Activated CD8-positive, alpha-beta T cell treated with anti-CD3 and anti-CD28 coated beads for 36 hours (primary cell): Measurements from ENCODE around the gene MYH15. TPM values are rescaled to one million over a fixed set of nuclear protein-coding genes. Genes with fewer than 3 reads are reported as not detected.
A peak's percentile ranks its signal among the peaks of the same experiment; 100 is the strongest.

ENCODE experiments used
- ATAC-seq: fragments of 200-7000 bp; cut with Tn5 transposase; one replicate; pipeline ENCODE4 v1.10.0; 2021; ENCODE audit warnings: mild to moderate bottlenecking, moderate library complexity
- CTCF ChIA-PET: fragments of 350-600 bp; sonication (Branson Sonifier 250); formaldehyde crosslinking; loops from one replicate; lab custom pipeline; 2021; ENCODE audit warnings: antibody characterized with exemption; lab: Charles Lee
- POLR2A ChIA-PET: fragments of 350-600 bp; sonication (Branson Sonifier 250); formaldehyde crosslinking; loops from one replicate; lab custom pipeline; 2021; ENCODE audit warnings: antibody characterized with exemption; lab: Charles Lee
- DNase-seq: peaks from one replicate; pipeline ENCODE4 v3.0.0-alpha.2; 2020
- H3K27ac Mint-ChIP-seq: one replicate; pipeline ENCODE4 v1.8.0; 2021; ENCODE audit warnings: mild to moderate bottlenecking, mixed read lengths
- H3K27me3 Mint-ChIP-seq: one replicate; pipeline ENCODE4 v1.8.0; 2021; ENCODE audit warnings: mixed read lengths
- H3K36me3 Mint-ChIP-seq: one replicate; pipeline ENCODE4 v1.8.0; 2021; ENCODE audit warnings: low read depth, mixed read lengths
- H3K4me1 Mint-ChIP-seq: one replicate; pipeline ENCODE4 v1.8.0; 2021; ENCODE audit warnings: low read depth, mixed read lengths
- H3K4me3 Mint-ChIP-seq: one replicate; pipeline ENCODE4 v1.8.0; 2021; ENCODE audit warnings: mild to moderate bottlenecking, moderate library complexity, mixed read lengths
- H3K9me3 Mint-ChIP-seq: one replicate; pipeline ENCODE4 v1.8.0; 2021; ENCODE audit warnings: mixed read lengths
- CTCF ChIP-seq: fragments of 200-600 bp; IDR thresholded peaks from one replicate; pipeline ENCODE4 v1.8.0; 2022; ENCODE audit warnings: antibody characterized with exemption, mild to moderate bottlenecking
- intact Hi-C: fragments of 100-400 bp; cut with micrococcal nuclease; formaldehyde crosslinking; loops from one replicate; pipeline ENCODE4 v1.10.0; 2022
- total RNA-seq, 2 experiments: library from RNA; stranded (reverse); gene quantifications; one replicate each; pipeline ENCODE4 v1.2.3, GENCODE V29; 2021

Gene MYH15
- total RNA-seq, 2 experiments from 2014 or later, result 0.07 to 0.09 TPM

GRCh38 chr3:108552267-108553159 is 42.1 kb upstream of the MYH15 start:
- H3K9me3 Mint-ChIP-seq, result no peaks in the 10 kb centered on the region
- H3K4me1 Mint-ChIP-seq, result no peaks in the 10 kb centered on the region
- no peaks in the 10 kb centered on the region for H3K27me3 Mint-ChIP-seq
- ChIA-PET POLR2A (no interaction called here), CTCF (interaction anchor here (0.6 to 3.3 kb wide), 23 partner anchors 9 to 363 kb away, joined by 3 to 19 read pairs (median 5); partner anchors contain the start of genes CIP2A and DZIP3)
- ATAC-seq (no peak), DNase-seq (no peak)
- peak; percentile 57 for TF ChIP-seq CTCF
- intact Hi-C loops, result loop anchor here (5.0 kb wide), 1 partner anchor 65 kb away; no protein-coding TSS in a partner anchor
- H3K27ac Mint-ChIP-seq, result no peak overlapping the region
- no peak overlapping the region for H3K4me3 Mint-ChIP-seq
- H3K36me3 Mint-ChIP-seq, result peaks cover 39% of the 10 kb centered on the region

GRCh38 chr3:108548886-108549285 is 38.5 kb upstream of the MYH15 start:
- TF ChIP-seq CTCF, result no peak
- Mint-ChIP-seq H3K36me3 (peaks cover 33% of the 10 kb centered on the region), H3K4me1 (peaks cover 3% of the 10 kb centered on the region), H3K27me3 (no peaks in the 10 kb centered on the region), H3K4me3 (no peak overlapping the region), H3K9me3 (no peaks in the 10 kb centered on the region), H3K27ac (no peak overlapping the region)
- POLR2A ChIA-PET, result no interaction called here
- ATAC-seq (no peak), DNase-seq (no peak)
- CTCF ChIA-PET, result no interaction called here
- intact Hi-C loops, result no loop called here

- Mint-ChIP-seq H3K4me3 (no peak overlapping the region), H3K4me1 (peaks cover 3% of the 10 kb centered on the region), H3K27ac (no peak overlapping the region), H3K27me3 (no peaks in the 10 kb centered on the region), H3K36me3 (peaks cover 39% of the 10 kb centered on the region), H3K9me3 (no peaks in the 10 kb centered on the region)
- DNase-seq, result no peak
- no peak for ATAC-seq
- TF ChIP-seq CTCF, result no peak
- intact Hi-C loops, result no loop called here
- ChIA-PET CTCF (no interaction called here), POLR2A (no interaction called here)
Measured at GRCh38 chr3:108548304-108548703, 37.9 kb upstream of the MYH15 start.

- Mint-ChIP-seq H3K36me3 (peaks cover 37% of the 10 kb centered on the region), H3K27me3 (no peaks in the 10 kb centered on the region), H3K9me3 (no peaks in the 10 kb centered on the region), H3K4me1 (peaks cover 3% of the 10 kb centered on the region), H3K4me3 (no peak overlapping the region), H3K27ac (no peak overlapping the region)
- ChIA-PET CTCF (no interaction called here), POLR2A (no interaction called here)
- TF ChIP-seq CTCF, result no peak
- DNase-seq, result no peak
- no peak for ATAC-seq
- intact Hi-C loops, result no loop called here
Measured at GRCh38 chr3:108546692-108547091, 36.3 kb upstream of the MYH15 start.

- no peak overlapping the region for H3K27ac Mint-ChIP-seq
- no peak for TF ChIP-seq CTCF
- H3K36me3 Mint-ChIP-seq, result peaks cover 37% of the 10 kb centered on the region
- ChIA-PET POLR2A (no interaction called here), CTCF (no interaction called here)
- intact Hi-C loops, result no loop called here
- no peak overlapping the region for H3K4me3 Mint-ChIP-seq
- H3K4me1 Mint-ChIP-seq, result peaks cover 3% of the 10 kb centered on the region
- no peaks in the 10 kb centered on the region for H3K27me3 Mint-ChIP-seq
- no peaks in the 10 kb centered on the region for H3K9me3 Mint-ChIP-seq
- no peak for ATAC-seq
- DNase-seq, result no peak
Measured at GRCh38 chr3:108546247-108546646, 35.9 kb upstream of the MYH15 start.
